ENCODE data around the gene KRTAP2-1. TPM values are rescaled to one million over a fixed set of nuclear protein-coding genes. Genes with fewer than 3 reads are reported as not detected.

Gene KRTAP2-1
- total RNA-seq, 5 donors from 2014 or later (not counting 1 experiment from before 2014, with no cell fraction given): not detected

- Mint-ChIP-seq H3K27me3 (peaks cover 18 to 27% of the 10 kb centered on the region in 2 donors), H3K4me1 (no peaks in the 10 kb centered on the region), H3K4me3 (no peak within 1 kb of the TSS), H3K27ac (no peak within 1 kb of the TSS), H3K9me3 (no peaks in the 10 kb centered on the region), H3K36me3 (no peaks in the 10 kb centered on the region)
- POLR2A ChIA-PET: no interaction called here
- H3K4me1 ChIP-seq (ENCODE audit: control insufficient read depth in 1 of 2, extremely low read depth in 1 of 2, insufficient read depth in 2 of 2, low read length in 2 of 2): no peaks in the 10 kb centered on the region
- no peak within 1 kb of the TSS for H3K27ac ChIP-seq (ENCODE audit: low read length)
- ATAC-seq (replicated peaks in 1 of 4) (no peak), DNase-seq (no peak)
- H3K27me3 ChIP-seq (replicated peaks in 1 of 2; ENCODE audit: control insufficient read depth in 2 of 2, extremely low read depth in 1 of 2, insufficient read depth in 2 of 2, low read length in 1 of 2): peaks cover 0 to 15% of the 10 kb centered on the region in 2 experiments
- no peak within 1 kb of the TSS for H3K4me3 ChIP-seq (ENCODE audit: control insufficient read depth in 1 of 2, extremely low read depth in 1 of 2, low read length in 1 of 2)
- no peaks in the 10 kb centered on the region for H3K36me3 ChIP-seq (ENCODE audit: control insufficient read depth in 2 of 2, extremely low read depth in 1 of 2, insufficient read depth in 1 of 2, low read length in 1 of 2)
- no peaks in the 10 kb centered on the region for H3K9me3 ChIP-seq
- WGBS (ENCODE audit: insufficient coverage): 81% methylated on average over 7 of the region's 9 CpGs
- CTCF ChIA-PET: no interaction called here
Observed at GRCh38 chr17:41026715-41027471, 20.2 kb downstream of the KRTAP2-1 start, which contains the start of gene KRTAP1-5. TSS of gene KRTAP1-5 (minus strand) at chr17:41027208. CDS start at chr17:41027155, 53 bp downstream.

GRCh38 chr17:41024697-41025096 is 22.4 kb downstream of the KRTAP2-1 start:
- H3K27ac ChIP-seq (ENCODE audit: low read length): no peak overlapping the region
- Mint-ChIP-seq H3K4me1 (no peaks in the 10 kb centered on the region), H3K27ac (no peak overlapping the region), H3K27me3 (peaks cover 14 to 23% of the 10 kb centered on the region in 2 donors), H3K9me3 (peaks cover 0 to 4% (median 3%) of the 10 kb centered on the region in 3 donors), H3K36me3 (no peaks in the 10 kb centered on the region), H3K4me3 (no peak overlapping the region)
- no peaks in the 10 kb centered on the region for H3K36me3 ChIP-seq (ENCODE audit: control insufficient read depth in 2 of 2, extremely low read depth in 1 of 2, insufficient read depth in 1 of 2, low read length in 1 of 2)
- H3K9me3 ChIP-seq: no peaks in the 10 kb centered on the region
- WGBS (ENCODE audit: insufficient coverage): 49% methylated on average over 2 of the region's 3 CpGs
- ATAC-seq (replicated peaks in 1 of 4): no peak
- DNase-seq: no peak
- CTCF ChIA-PET: no interaction called here
- no peaks in the 10 kb centered on the region for H3K4me1 ChIP-seq (ENCODE audit: control insufficient read depth in 1 of 2, extremely low read depth in 1 of 2, insufficient read depth in 2 of 2, low read length in 2 of 2)
- POLR2A ChIA-PET: no interaction called here
- peaks cover 0 to 13% of the 10 kb centered on the region in 2 experiments for H3K27me3 ChIP-seq (replicated peaks in 1 of 2; ENCODE audit: control insufficient read depth in 2 of 2, extremely low read depth in 1 of 2, insufficient read depth in 2 of 2, low read length in 1 of 2)
- no peak overlapping the region for H3K4me3 ChIP-seq (ENCODE audit: control insufficient read depth in 1 of 2, extremely low read depth in 1 of 2, low read length in 1 of 2)

GRCh38 chr17:41020336-41020735 is 26.8 kb downstream of the KRTAP2-1 start:
- Mint-ChIP-seq H3K9me3 (peaks cover 0 to 4% (median 3%) of the 10 kb centered on the region in 3 donors), H3K4me3 (no peak overlapping the region), H3K27me3 (peaks cover 8 to 20% of the 10 kb centered on the region in 2 donors), H3K4me1 (no peaks in the 10 kb centered on the region), H3K27ac (no peak overlapping the region), H3K36me3 (no peaks in the 10 kb centered on the region)
- DNase-seq: no peak
- ChIA-PET POLR2A (no interaction called here), CTCF (interaction anchor here in 1 of 2 donors (0.7 kb wide), 1 partner anchor 301 kb away, joined by 7 read pairs; no protein-coding TSS in a partner anchor)
- H3K27me3 ChIP-seq (replicated peaks in 1 of 2; ENCODE audit: control insufficient read depth in 2 of 2, extremely low read depth in 1 of 2, insufficient read depth in 2 of 2, low read length in 1 of 2): no peaks in the 10 kb centered on the region
- no peak overlapping the region for H3K27ac ChIP-seq (ENCODE audit: low read length)
- H3K4me1 ChIP-seq (ENCODE audit: control insufficient read depth in 1 of 2, extremely low read depth in 1 of 2, insufficient read depth in 2 of 2, low read length in 2 of 2): no peaks in the 10 kb centered on the region
- no peak overlapping the region for H3K4me3 ChIP-seq (ENCODE audit: control insufficient read depth in 1 of 2, extremely low read depth in 1 of 2, low read length in 1 of 2)
- ATAC-seq (replicated peaks in 1 of 4): no peak
- H3K9me3 ChIP-seq: no peaks in the 10 kb centered on the region
- no peaks in the 10 kb centered on the region for H3K36me3 ChIP-seq (ENCODE audit: control insufficient read depth in 2 of 2, extremely low read depth in 1 of 2, insufficient read depth in 1 of 2, low read length in 1 of 2)

- H3K27ac Mint-ChIP-seq: no peak overlapping the region
Observed at GRCh38 chr17:41019415-41019814, 27.7 kb downstream of the KRTAP2-1 start.

GRCh38 chr17:41018541-41018940 is 28.6 kb downstream of the KRTAP2-1 start:
- Mint-ChIP-seq H3K27me3 (peaks cover 3 to 21% of the 10 kb centered on the region in 2 donors), H3K4me3 (no peak overlapping the region), H3K9me3 (peaks cover 0 to 4% (median 3%) of the 10 kb centered on the region in 3 donors), H3K4me1 (no peaks in the 10 kb centered on the region), H3K36me3 (no peaks in the 10 kb centered on the region), H3K27ac (no peak overlapping the region)
- Histone ChIP-seq H3K9me3 (no peaks in the 10 kb centered on the region), H3K27me3 (replicated peaks in 1 of 2; ENCODE audit: control insufficient read depth in 2 of 2, extremely low read depth in 1 of 2, insufficient read depth in 2 of 2, low read length in 1 of 2) (no peaks in the 10 kb centered on the region), H3K27ac (ENCODE audit: low read length) (no peak overlapping the region), H3K4me3 (ENCODE audit: control insufficient read depth in 1 of 2, extremely low read depth in 1 of 2, low read length in 1 of 2) (no peak overlapping the region), H3K4me1 (ENCODE audit: control insufficient read depth in 1 of 2, extremely low read depth in 1 of 2, insufficient read depth in 2 of 2, low read length in 2 of 2) (no peaks in the 10 kb centered on the region), H3K36me3 (ENCODE audit: control insufficient read depth in 2 of 2, extremely low read depth in 1 of 2, insufficient read depth in 1 of 2, low read length in 1 of 2) (no peaks in the 10 kb centered on the region)
- DNase-seq: no peak
- CTCF ChIA-PET: no interaction called here
- POLR2A ChIA-PET: no interaction called here
- no CpG with 5 or more reads among the region's 3 CpGs for WGBS (ENCODE audit: insufficient coverage)
- no peak for ATAC-seq (replicated peaks in 1 of 4)

More at GRCh38 chr17:41019415-41019814, 27.7 kb downstream of the KRTAP2-1 start:
- no peaks in the 10 kb centered on the region for H3K27me3 ChIP-seq (replicated peaks in 1 of 2; ENCODE audit: control insufficient read depth in 2 of 2, extremely low read depth in 1 of 2, insufficient read depth in 2 of 2, low read length in 1 of 2)
- POLR2A ChIA-PET: no interaction called here
- no peaks in the 10 kb centered on the region for H3K9me3 ChIP-seq
- Mint-ChIP-seq H3K4me3 (no peak overlapping the region), H3K27me3 (peaks cover 3 to 21% of the 10 kb centered on the region in 2 donors), H3K36me3 (no peaks in the 10 kb centered on the region), H3K9me3 (peaks cover 0 to 4% (median 3%) of the 10 kb centered on the region in 3 donors), H3K4me1 (no peaks in the 10 kb centered on the region)
- CTCF ChIA-PET: no interaction called here
- no peak overlapping the region for H3K27ac ChIP-seq (ENCODE audit: low read length)
- no peaks in the 10 kb centered on the region for H3K4me1 ChIP-seq (ENCODE audit: control insufficient read depth in 1 of 2, extremely low read depth in 1 of 2, insufficient read depth in 2 of 2, low read length in 2 of 2)
- 91% methylated on average over 1 of the region's 3 CpGs for WGBS (ENCODE audit: insufficient coverage)
- H3K36me3 ChIP-seq (ENCODE audit: control insufficient read depth in 2 of 2, extremely low read depth in 1 of 2, insufficient read depth in 1 of 2, low read length in 1 of 2): no peaks in the 10 kb centered on the region
- ATAC-seq (replicated peaks in 1 of 4) (no peak), DNase-seq (no peak)
- H3K4me3 ChIP-seq (ENCODE audit: control insufficient read depth in 1 of 2, extremely low read depth in 1 of 2, low read length in 1 of 2): no peak overlapping the region

GRCh38 chr17:41016578-41017215 is 30.4 kb downstream of the KRTAP2-1 start:
- Histone ChIP-seq H3K4me1 (ENCODE audit: control insufficient read depth in 1 of 2, extremely low read depth in 1 of 2, insufficient read depth in 2 of 2, low read length in 2 of 2) (no peaks in the 10 kb centered on the region), H3K9me3 (no peaks in the 10 kb centered on the region), H3K4me3 (ENCODE audit: control insufficient read depth in 1 of 2, extremely low read depth in 1 of 2, low read length in 1 of 2) (no peak overlapping the region), H3K27me3 (replicated peaks in 1 of 2; ENCODE audit: control insufficient read depth in 2 of 2, extremely low read depth in 1 of 2, insufficient read depth in 2 of 2, low read length in 1 of 2) (no peaks in the 10 kb centered on the region), H3K36me3 (ENCODE audit: control insufficient read depth in 2 of 2, extremely low read depth in 1 of 2, insufficient read depth in 1 of 2, low read length in 1 of 2) (no peaks in the 10 kb centered on the region), H3K27ac (ENCODE audit: low read length) (no peak overlapping the region)
- ChIA-PET POLR2A (interaction anchor here in 1 of 2 donors (0.6 kb wide), 1 partner anchor 774 kb away, joined by 4 read pairs; no protein-coding TSS in a partner anchor), CTCF (no interaction called here)
- DNase-seq: no peak
- Mint-ChIP-seq H3K36me3 (no peaks in the 10 kb centered on the region), H3K27ac (no peak overlapping the region), H3K27me3 (peaks cover 3 to 21% of the 10 kb centered on the region in 2 donors), H3K4me3 (no peak overlapping the region), H3K4me1 (no peaks in the 10 kb centered on the region), H3K9me3 (peaks cover 0 to 4% (median 3%) of the 10 kb centered on the region in 3 donors)
- WGBS (ENCODE audit: insufficient coverage): 85% methylated on average over 12 of the region's 13 CpGs
- no peak for ATAC-seq (replicated peaks in 1 of 4)
